KMS-11 (cell line): Measurements from ENCODE around the gene ZNF202.

Source experiments
- H2AFZ ChIP-seq: fragments of 200-600 bp; sonication (generic); 2 replicates; pipeline ENCODE4 v1.6.1; 2016; ENCODE audit warnings: antibody characterized with exemption, mixed run types, low read depth
- H3K27ac ChIP-seq: fragments of 200-600 bp; sonication (generic); 2 replicates; pipeline ENCODE4 v1.6.1; 2016; ENCODE audit warnings: mild to moderate bottlenecking, mixed run types
- H3K27me3 ChIP-seq: fragments of 200-600 bp; sonication (generic); 2 replicates; pipeline ENCODE4 v1.6.1; 2017; ENCODE audit warnings: mild to moderate bottlenecking, low read depth, mixed run types, moderate library complexity; ENCODE audit not compliant: insufficient read depth
- H3K36me3 ChIP-seq: fragments of 200-600 bp; sonication (generic); 2 replicates; pipeline ENCODE4 v1.6.1; 2017; ENCODE audit warnings: mild to moderate bottlenecking, mixed run types; ENCODE audit not compliant: insufficient read depth
- H3K4me1 ChIP-seq: fragments of 200-600 bp; sonication (generic); 2 replicates; pipeline ENCODE4 v1.6.1; 2016; ENCODE audit warnings: mild to moderate bottlenecking, low read depth, mixed run types; ENCODE audit not compliant: poor library complexity, severe bottlenecking
- H3K4me2 ChIP-seq: fragments of 200-600 bp; sonication (generic); 2 replicates; pipeline ENCODE4 v1.7.0; 2016; ENCODE audit warnings: mild to moderate bottlenecking, mixed run types
- H3K4me3 ChIP-seq: fragments of 200-600 bp; sonication (generic); IDR thresholded peaks from 2 replicates; pipeline ENCODE4 v1.6.1; 2017; ENCODE audit warnings: low read depth, low read length, mixed read lengths; ENCODE audit not compliant: insufficient read depth
- H3K79me2 ChIP-seq: fragments of 200-600 bp; sonication (generic); 2 replicates; pipeline ENCODE4 v1.6.1; 2016; ENCODE audit warnings: low read depth, mixed run types; ENCODE audit not compliant: insufficient read depth
- H3K9ac ChIP-seq: fragments of 200-600 bp; sonication (generic); 2 replicates; pipeline ENCODE4 v1.6.1; 2016; ENCODE audit warnings: mild to moderate bottlenecking, mixed run types
- H4K20me1 ChIP-seq: fragments of 200-600 bp; sonication (generic); 2 replicates; pipeline ENCODE4 v1.6.1; 2016; ENCODE audit warnings: mild to moderate bottlenecking, mixed run types; ENCODE audit not compliant: insufficient read depth
- CTCF ChIP-seq: fragments of 200-600 bp; sonication (generic); conservative IDR thresholded peaks from 2 replicates; pipeline ENCODE4 v1.6.1; 2017; ENCODE audit warnings: low read depth, mild to moderate bottlenecking, antibody characterized with exemption, low read length, moderate library complexity, mixed read lengths

Gene ZNF202

GRCh38 chr11:123707606-123708205, 33.8 kb downstream of the ZNF202 start:
- Histone ChIP-seq H3K4me3 (no peak overlapping the region), H3K27ac (no peak overlapping the region), H3K36me3 (no peaks in the 10 kb centered on the region), H3K27me3 (no peaks in the 10 kb centered on the region), H2AFZ (no peak overlapping the region), H4K20me1 (no peaks in the 10 kb centered on the region), H3K9ac (no peak overlapping the region), H3K4me1 (no peaks in the 10 kb centered on the region), H3K4me2 (no peak overlapping the region), H3K79me2 (no peaks in the 10 kb centered on the region)
- peak; percentile 45 for TF ChIP-seq CTCF

- no peak overlapping the region for H3K9ac ChIP-seq
- H3K4me2 ChIP-seq: no peak overlapping the region
- H2AFZ ChIP-seq: no peak overlapping the region
- no peak overlapping the region for H3K27ac ChIP-seq
- no peak for TF ChIP-seq CTCF
- no peaks in the 10 kb centered on the region for H3K36me3 ChIP-seq
- H4K20me1 ChIP-seq: no peaks in the 10 kb centered on the region
- no peaks in the 10 kb centered on the region for H3K79me2 ChIP-seq
- H3K4me3 ChIP-seq: no peak overlapping the region
- H3K4me1 ChIP-seq: no peaks in the 10 kb centered on the region
- H3K27me3 ChIP-seq: no peaks in the 10 kb centered on the region
These were observed 34.3 kb downstream of the ZNF202 start for GRCh38 chr11:123707206-123707605.

GRCh38 chr11:123704341-123704740, 37.1 kb downstream of the ZNF202 start:
- H3K79me2 ChIP-seq: no peaks in the 10 kb centered on the region
- H3K4me2 ChIP-seq: no peak overlapping the region
- H3K27ac ChIP-seq: no peak overlapping the region
- H2AFZ ChIP-seq: no peak overlapping the region
- no peak overlapping the region for H3K4me3 ChIP-seq
- H3K27me3 ChIP-seq: no peaks in the 10 kb centered on the region
- no peaks in the 10 kb centered on the region for H3K36me3 ChIP-seq
- H3K4me1 ChIP-seq: no peaks in the 10 kb centered on the region
- H4K20me1 ChIP-seq: no peaks in the 10 kb centered on the region
- no peak overlapping the region for H3K9ac ChIP-seq
- no peak for TF ChIP-seq CTCF

DNA sequence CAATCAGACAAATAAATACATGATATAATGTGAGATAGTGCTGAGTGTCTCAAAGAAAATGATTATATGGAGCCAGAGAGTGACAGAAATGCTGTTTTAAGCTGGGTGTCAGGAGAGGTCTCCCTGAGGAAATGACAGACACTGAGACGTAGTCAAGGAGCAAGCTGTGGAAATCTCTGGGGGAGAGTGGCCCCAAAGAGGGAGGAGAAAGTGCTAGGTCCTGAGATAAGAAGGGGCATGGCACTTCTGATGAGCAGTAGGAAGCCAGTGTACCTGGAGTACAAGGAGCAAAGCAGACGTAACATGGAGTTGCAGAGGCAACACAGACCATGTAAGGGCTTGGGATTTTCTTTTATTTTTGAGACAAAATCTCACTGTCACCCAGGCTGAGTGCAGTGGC, 38.8 kb downstream of the ZNF202 start:
- Histone ChIP-seq H3K4me2 (no peak overlapping the region), H3K79me2 (no peaks in the 10 kb centered on the region), H3K4me3 (no peak overlapping the region), H3K27me3 (no peaks in the 10 kb centered on the region), H2AFZ (no peak overlapping the region), H3K36me3 (no peaks in the 10 kb centered on the region), H3K27ac (no peak overlapping the region), H3K4me1 (no peaks in the 10 kb centered on the region), H4K20me1 (no peaks in the 10 kb centered on the region), H3K9ac (no peak overlapping the region)
- no peak for TF ChIP-seq CTCF
